ENCODE results near the gene CCDC88C.

CCDC88C gene

GRCh38 chr14:91399868-91400640, 17.6 kb downstream of the CCDC88C start:
- in situ Hi-C loops (cut with MboI; ENCODE audit: low sequenced_read_pairs) = no loop called here

GRCh38 chr14:91398707-91399106, 18.9 kb downstream of the CCDC88C start:
- in situ Hi-C loops (cut with MboI; ENCODE audit: low sequenced_read_pairs) = no loop called here

GRCh38 chr14:91397965-91398591, 19.5 kb downstream of the CCDC88C start:
- in situ Hi-C loops (cut with MboI; ENCODE audit: low sequenced_read_pairs) = no loop called here

- in situ Hi-C loops (cut with MboI; ENCODE audit: low sequenced_read_pairs) = no loop called here
Measured at GRCh38 chr14:91396959-91397815, 20.4 kb downstream of the CCDC88C start.

GRCh38 chr14:91396013-91396660, 21.5 kb downstream of the CCDC88C start:
- in situ Hi-C loops (cut with MboI; ENCODE audit: low sequenced_read_pairs) = no loop called here

- in situ Hi-C loops (cut with MboI; ENCODE audit: low sequenced_read_pairs) = no loop called here
Measured at GRCh38 chr14:91395466-91395865, 22.2 kb downstream of the CCDC88C start.

GRCh38 chr14:91394105-91395081, 23.2 kb downstream of the CCDC88C start:
- in situ Hi-C loops (cut with MboI; ENCODE audit: low sequenced_read_pairs) = no loop called here

GRCh38 chr14:91392623-91393303, 24.9 kb downstream of the CCDC88C start:
- in situ Hi-C loops (cut with MboI; ENCODE audit: low sequenced_read_pairs) = no loop called here

- in situ Hi-C loops (cut with MboI; ENCODE audit: low sequenced_read_pairs) = no loop called here
Measured at GRCh38 chr14:91390165-91390778, 27.3 kb downstream of the CCDC88C start.

GRCh38 chr14:91389150-91389549, 28.5 kb downstream of the CCDC88C start:
- in situ Hi-C loops (cut with MboI; ENCODE audit: low sequenced_read_pairs) = no loop called here

GRCh38 chr14:91388551-91388975, 29.1 kb downstream of the CCDC88C start:
- in situ Hi-C loops (cut with MboI; ENCODE audit: low sequenced_read_pairs) = no loop called here

GRCh38 chr14:91387951-91388381, 29.7 kb downstream of the CCDC88C start:
- in situ Hi-C loops (cut with MboI; ENCODE audit: low sequenced_read_pairs) = no loop called here

GRCh38 chr14:91387169-91387835, 30.3 kb downstream of the CCDC88C start:
- in situ Hi-C loops (cut with MboI; ENCODE audit: low sequenced_read_pairs) = no loop called here

- in situ Hi-C loops (cut with MboI; ENCODE audit: low sequenced_read_pairs) = no loop called here
Measured at GRCh38 chr14:91385697-91386096, 31.9 kb downstream of the CCDC88C start.

GRCh38 chr14:91385224-91385623, 32.4 kb downstream of the CCDC88C start:
- in situ Hi-C loops (cut with MboI; ENCODE audit: low sequenced_read_pairs) = no loop called here

GRCh38 chr14:91383439-91383838, 34.2 kb downstream of the CCDC88C start:
- in situ Hi-C loops (cut with MboI; ENCODE audit: low sequenced_read_pairs) = no loop called here

- in situ Hi-C loops (cut with MboI; ENCODE audit: low sequenced_read_pairs) = no loop called here
Measured at GRCh38 chr14:91381801-91382670, 35.6 kb downstream of the CCDC88C start.
